ENCODE results near the gene MMP25.
"Not testable (repeated sequence)": the region's sequence is repeated elsewhere in the genome, so short reads cannot be mapped to it uniquely, and the experiment has no call there.

Gene MMP25

GRCh38 chr16:3056336-3057180 lies 10.2 kb downstream of the MMP25 start:
- FAIRE-seq = no peak

GRCh38 chr16:3057181-3058138 lies 11.1 kb downstream of the MMP25 start:
- FAIRE-seq = no peak

- no peak for FAIRE-seq
These were observed 12.0 kb downstream of the MMP25 start for GRCh38 chr16:3058139-3059030.

GRCh38 chr16:3059041-3059722 lies 12.8 kb downstream of the MMP25 start:
- no peak for FAIRE-seq

- FAIRE-seq = no peak
These were observed 13.4 kb downstream of the MMP25 start for GRCh38 chr16:3059723-3060242.

- FAIRE-seq = no peak
These were observed 14.2 kb downstream of the MMP25 start for GRCh38 chr16:3060339-3061127.

GRCh38 chr16:3062553-3062952 lies 16.2 kb downstream of the MMP25 start:
- FAIRE-seq = no peak

- FAIRE-seq = no peak
These were observed 17.4 kb downstream of the MMP25 start for GRCh38 chr16:3063625-3064386.

- FAIRE-seq = no peak
These were observed 18.8 kb downstream of the MMP25 start, which contains the start of gene IL32 for GRCh38 chr16:3065069-3065741. Gene IL32 (plus strand): TSS chr16:3065640. CDS start chr16:3065812, 172 bp downstream.

GRCh38 chr16:3065742-3066439 lies 19.5 kb downstream of the MMP25 start:
- no peak for FAIRE-seq

- FAIRE-seq = no peak
These were observed 20.0 kb downstream of the MMP25 start for GRCh38 chr16:3066440-3066748.

- FAIRE-seq = no peak
These were observed 22.1 kb downstream of the MMP25 start for GRCh38 chr16:3068487-3068886.

- FAIRE-seq = not testable (repeated sequence)
These were observed 22.8 kb downstream of the MMP25 start for GRCh38 chr16:3069146-3069545.

GRCh38 chr16:3070608-3071111 lies 24.3 kb downstream of the MMP25 start:
- FAIRE-seq = no peak

- no peak for FAIRE-seq
These were observed 25.3 kb downstream of the MMP25 start for GRCh38 chr16:3071655-3072054.

GRCh38 chr16:3072148-3072547 lies 25.8 kb downstream of the MMP25 start:
- not testable (repeated sequence) for FAIRE-seq

- not testable (repeated sequence) for FAIRE-seq
These were observed 26.4 kb downstream of the MMP25 start for GRCh38 chr16:3072576-3073263.

- no peak for FAIRE-seq
These were observed 27.1 kb downstream of the MMP25 start for GRCh38 chr16:3073448-3073847.
